Measurements from ENCODE around the gene ADGRF4. TPM values are rescaled to one million over a fixed set of nuclear protein-coding genes. Genes with fewer than 3 reads are reported as not detected.

Gene ADGRF4
- total RNA-seq, 1 donor from 2014 or later = 1.2 TPM

GRCh38 chr6:47655719-47656595 is 42.4 kb upstream of the ADGRF4 start:
- no peaks in the 10 kb centered on the region for H3K79me2 ChIP-seq (ENCODE audit: insufficient read depth, low read length)
- H3K27me3 Mint-ChIP-seq (ENCODE audit: low read depth, unreplicated experiment) = no peaks in the 10 kb centered on the region
- no peak overlapping the region for H2AFZ ChIP-seq (ENCODE audit: low read depth, low read length)
- no peak overlapping the region for H3K4me3 ChIP-seq (ENCODE audit: insufficient read depth, low read depth, low read length)
- peaks cover 4% of the 10 kb centered on the region for H3K4me1 Mint-ChIP-seq (ENCODE audit: low read depth, unreplicated experiment)
- no peaks in the 10 kb centered on the region for H3K27me3 ChIP-seq (ENCODE audit: insufficient read depth, low read length)
- H3K4me3 Mint-ChIP-seq (ENCODE audit: unreplicated experiment) = no peak overlapping the region
- H3K27ac Mint-ChIP-seq (ENCODE audit: unreplicated experiment) = no peak overlapping the region
- no peaks in the 10 kb centered on the region for H4K20me1 ChIP-seq (ENCODE audit: insufficient read depth, low read length)
- H3K36me3 ChIP-seq (ENCODE audit: insufficient read depth, low read length) = no peaks in the 10 kb centered on the region
- H3K4me1 ChIP-seq (ENCODE audit: insufficient read depth, low read length) = peaks cover 16% of the 10 kb centered on the region
- peak; percentile 69 for DNase-seq (ENCODE audit: low read depth)
- H3K9me3 Mint-ChIP-seq (ENCODE audit: unreplicated experiment) = peaks cover under 1% of the 10 kb centered on the region
- FAIRE-seq = no peak
- H3K4me2 ChIP-seq (ENCODE audit: low read length) = peak overlapping the region; percentile 40
- no peak overlapping the region for H3K9ac ChIP-seq (ENCODE audit: low read length)
- H3K9me3 ChIP-seq (ENCODE audit: insufficient read depth, low read depth, low read length) = no peaks in the 10 kb centered on the region
- no peak overlapping the region for H3K27ac ChIP-seq (ENCODE audit: low read depth, low read length)
- no peaks in the 10 kb centered on the region for H3K36me3 Mint-ChIP-seq (ENCODE audit: low read depth, unreplicated experiment)
- TF ChIP-seq EZH2 (IDR thresholded peaks at IDR 0.05; ENCODE audit: insufficient read depth, low read length) = no peak
- no peak for TF ChIP-seq CTCF (IDR thresholded peaks at IDR 0.05; ENCODE audit: insufficient read depth, low read depth, low read length)

GRCh38 chr6:47661960-47662359 is 36.4 kb upstream of the ADGRF4 start:
- Mint-ChIP-seq H3K9me3 (ENCODE audit: unreplicated experiment) (peaks cover 2% of the 10 kb centered on the region), H3K27me3 (ENCODE audit: low read depth, unreplicated experiment) (no peaks in the 10 kb centered on the region), H3K36me3 (ENCODE audit: low read depth, unreplicated experiment) (no peaks in the 10 kb centered on the region), H3K27ac (ENCODE audit: unreplicated experiment) (no peak overlapping the region), H3K4me3 (ENCODE audit: unreplicated experiment) (no peak overlapping the region), H3K4me1 (ENCODE audit: low read depth, unreplicated experiment) (peaks cover 2% of the 10 kb centered on the region)
- TF ChIP-seq CTCF (IDR thresholded peaks at IDR 0.05; ENCODE audit: insufficient read depth, low read depth, low read length) (no peak), EZH2 (IDR thresholded peaks at IDR 0.05; ENCODE audit: insufficient read depth, low read length) (no peak)
- no peak for DNase-seq (ENCODE audit: low read depth)
- no peaks in the 10 kb centered on the region for H3K79me2 ChIP-seq (ENCODE audit: insufficient read depth, low read length)
- H2AFZ ChIP-seq (ENCODE audit: low read depth, low read length) = no peak overlapping the region
- no peak overlapping the region for H3K9ac ChIP-seq (ENCODE audit: low read length)
- no peak overlapping the region for H3K4me2 ChIP-seq (ENCODE audit: low read length)
- no peak for FAIRE-seq
- no peaks in the 10 kb centered on the region for H4K20me1 ChIP-seq (ENCODE audit: insufficient read depth, low read length)
- no peaks in the 10 kb centered on the region for H3K27me3 ChIP-seq (ENCODE audit: insufficient read depth, low read length)
- no peak overlapping the region for H3K27ac ChIP-seq (ENCODE audit: low read depth, low read length)
- no peaks in the 10 kb centered on the region for H3K36me3 ChIP-seq (ENCODE audit: insufficient read depth, low read length)
- H3K4me1 ChIP-seq (ENCODE audit: insufficient read depth, low read length) = no peaks in the 10 kb centered on the region
- H3K9me3 ChIP-seq (ENCODE audit: insufficient read depth, low read depth, low read length) = no peaks in the 10 kb centered on the region
- H3K4me3 ChIP-seq (ENCODE audit: insufficient read depth, low read depth, low read length) = no peak overlapping the region
